GM12878 (cell line): ENCODE results near the gene KIRREL2. TPM values are rescaled to one million over a fixed set of nuclear protein-coding genes. Genes with fewer than 3 reads are reported as not detected.

Source experiments
- ATAC-seq: fragments of 200-7000 bp; cut with Tn5 transposase; 3 replicates; pipeline ENCODE4 v1.9.1; 2020; ENCODE audit warnings: mild to moderate bottlenecking, moderate library complexity
- BruUV-seq: library from RNA; stranded (reverse); fragments of 400-500 nt; replicated peaks from 2 replicates; lab custom pipeline; 2021; lab: Mats Ljungman, UMichigan
- CTCF ChIA-PET: fragments of 300-600 bp; sonication (Branson Sonifier 250); formaldehyde crosslinking; extraction: SDS; loops from one replicate; lab custom pipeline; 2021; ENCODE audit warnings: inconsistent platforms; lab: Yijun Ruan, JAX
- POLR2A ChIA-PET: fragments of 350-600 bp; formaldehyde crosslinking; extraction: SDS; loops from one replicate; lab custom pipeline; 2021; ENCODE audit warnings: inconsistent platforms; lab: Charles Lee
- RAD21 ChIA-PET: fragments of 300-600 bp; sonication (Branson Sonifier 250); formaldehyde crosslinking; loops from one replicate; lab custom pipeline; 2023; ENCODE audit warnings: antibody characterized with exemption; ENCODE audit not compliant: unreplicated experiment; lab: Charles Lee
- SMC1A ChIA-PET: fragments of 300-600 bp; sonication (Branson Sonifier 250); formaldehyde crosslinking; loops from one replicate; lab custom pipeline; 2023; ENCODE audit not compliant: unreplicated experiment, uncharacterized antibody; lab: Charles Lee
- DNase-seq: peaks from one replicate; pipeline ENCODE4 v3.0.0-alpha.2; 2011; ENCODE audit warnings: low read depth, low spot score
- FAIRE-seq: peaks from 3 replicates; lab custom pipeline; 2011; peaks lifted over from hg19 to GRCh38; lab: Jason Lieb, UNC
- H2AFZ ChIP-seq: 2 replicates; pipeline ENCODE4 v1.6.0; 2011; ENCODE audit warnings: low read depth, low read length, control low read depth; ENCODE audit not compliant: control insufficient read depth
- H3K27ac ChIP-seq: 2 replicates; pipeline ENCODE4 v1.5.1; 2011; ENCODE audit warnings: control low read depth; ENCODE audit not compliant: control insufficient read depth, insufficient read depth
- H3K27me3 ChIP-seq, 2 experiments: replicated peaks in 1 of 2; 2 replicates each; pipeline versions ENCODE4 v1.6.0 to v1.6.1; 2011; ENCODE audit warnings: low read length in 1 of 2; ENCODE audit not compliant: control insufficient read depth in 2 of 2, insufficient read depth in 2 of 2
- H3K36me3 ChIP-seq, 2 experiments: 2 replicates each; pipeline ENCODE4 v1.5.1; 2011; ENCODE audit warnings: low read length in 1 of 2; ENCODE audit not compliant: control insufficient read depth in 2 of 2, insufficient read depth in 2 of 2
- H3K4me1 ChIP-seq: 2 replicates; pipeline ENCODE4 v1.6.1; 2011; ENCODE audit warnings: mild to moderate bottlenecking, low read length, moderate library complexity, mixed read lengths; ENCODE audit not compliant: control insufficient read depth, insufficient read depth
- H3K4me2 ChIP-seq: 2 replicates; pipeline ENCODE4 v1.6.0; 2011; ENCODE audit warnings: control low read depth; ENCODE audit not compliant: control insufficient read depth, insufficient read depth
- H3K4me3 ChIP-seq: fragments of 200-600 bp; sonication (generic); 2 replicates; pipeline ENCODE4 v1.5.1; 2016
- H3K79me2 ChIP-seq: 2 replicates; pipeline ENCODE4 v1.6.0; 2011; ENCODE audit warnings: low read length; ENCODE audit not compliant: control insufficient read depth, insufficient read depth
- H3K9ac ChIP-seq: 2 replicates; pipeline ENCODE4 v1.8.0; 2011; ENCODE audit warnings: low read length, control low read depth, mixed read lengths; ENCODE audit not compliant: control insufficient read depth, insufficient read depth
- H3K9me3 ChIP-seq: replicated peaks from 3 replicates; pipeline ENCODE4 v1.5.1; 2011; ENCODE audit warnings: mild to moderate bottlenecking, low read length; ENCODE audit not compliant: control insufficient read depth, insufficient read depth
- H4K20me1 ChIP-seq: 2 replicates; pipeline ENCODE4 v1.6.0; 2011; ENCODE audit not compliant: control insufficient read depth, insufficient read depth
- BMI1 ChIP-seq: fragments of 450-650 bp; IDR thresholded peaks from 2 replicates; pipeline ENCODE4 v1.6.1; 2016; ENCODE audit warnings: mild to moderate bottlenecking, moderate library complexity, borderline replicate concordance
- CHD2 ChIP-seq: IDR thresholded peaks from 2 replicates; pipeline ENCODE4 v1.6.1; 2011; ENCODE audit warnings: low read depth, low read length, improper control_type of control experiment, borderline replicate concordance
- KAT2A ChIP-seq: conservative IDR thresholded peaks from 2 replicates; pipeline ENCODE4 v1.6.1; 2011; ENCODE audit warnings: low read depth, low read length; ENCODE audit not compliant: control insufficient read depth
- NFYB ChIP-seq: IDR thresholded peaks from 2 replicates; pipeline ENCODE4 v1.6.1; 2011; ENCODE audit warnings: low read depth, mild to moderate bottlenecking, low read length, improper control_type of control experiment, moderate library complexity; ENCODE audit not compliant: insufficient read depth
- SUPT20H ChIP-seq: IDR thresholded peaks from 2 replicates; pipeline ENCODE4 v1.6.1; 2011; ENCODE audit warnings: low read depth, mild to moderate bottlenecking, low read length, moderate library complexity, borderline replicate concordance; ENCODE audit not compliant: control insufficient read depth
- USF1 ChIP-seq: IDR thresholded peaks from 2 replicates; pipeline ENCODE4 v1.6.1; 2011; ENCODE audit warnings: borderline replicate concordance, low read depth, mild to moderate bottlenecking, moderate library complexity, mixed read lengths, low read length; ENCODE audit not compliant: insufficient read depth; ENCODE audit errors: extremely low read length
- ZBTB40 ChIP-seq: fragments of 450-650 bp; IDR thresholded peaks from 2 replicates; pipeline ENCODE4 v1.6.1; 2016; ENCODE audit warnings: mild to moderate bottlenecking, moderate library complexity, borderline replicate concordance
- WGBS: methylation state at CpG from one replicate; pipeline ENCODE4 v1.1.6; 2016; ENCODE audit warnings: low lambda C conversion rate; ENCODE audit not compliant: insufficient replicate concordance, insufficient coverage; ENCODE audit errors: missing lambda C conversion rate; 5-methylcytosine and 5-hydroxymethylcytosine counted together
- in situ Hi-C: fragments of 300-500 bp; cut with MboI; formaldehyde crosslinking; loops from 9 replicates; pipeline ENCODE4 v1.14.3; 2018; ENCODE audit warnings: mixed read lengths
- intact Hi-C: fragments of 100-400 bp; cut with micrococcal nuclease; formaldehyde crosslinking; loops from one replicate; pipeline ENCODE4 v1.14.2; 2022; ENCODE audit not compliant: unreplicated experiment
- polyA plus RNA-seq, 11 experiments: library from polyadenylated mRNA; depleted of rRNA in 4 of 11; unstranded in 6 of 11; stranded (reverse) in 5 of 11; fragments of >200 nt; fragmentation: Nextera tagmentation in 4 of 11; fragmentation: Illumina TruSeq in 1 of 11; extraction: Ambion mirVana in 4 of 11; extraction: Trizol in 1 of 11; gene quantifications; 1 replicate in 1 of 11; 2 replicates in 10 of 11; pipeline versions ENCODE4 v1.2.1 to v1.2.3, GENCODE V29; 2011 to 2016; ENCODE audit warnings: inconsistent platforms in 2 of 11, missing spikeins in 2 of 11, low read depth in 1 of 11
- total RNA-seq, 4 experiments: library from RNA; depleted of rRNA in 3 of 4; stranded (reverse); fragments of >200 nt in 3 of 4; fragmentation: Illumina TruSeq in 1 of 4; extraction: Trizol in 1 of 4; gene quantifications; 2 replicates each; pipeline versions ENCODE4 v1.2.1 to v1.2.3, GENCODE V29; 2013 to 2021
- TF ChIP-seq, protein P1 (sequence below): fragments of 450-650 bp; IDR thresholded peaks from 2 replicates; pipeline ENCODE4 v1.6.1; 2016; ENCODE audit warnings: mild to moderate bottlenecking
- TF ChIP-seq, protein P2 (sequence below): IDR thresholded peaks from 2 replicates; pipeline ENCODE4 v1.6.1; 2012; ENCODE audit warnings: low read depth, low read length, improper control_type of control experiment

The KIRREL2 gene
- total and polyA plus RNA-seq, 10 of the 15 experiments (the other 5 are each of a cell fraction or from before 2014, with no cell fraction given): 0.03 to 0.06 TPM; not detected in 8

- H2AFZ ChIP-seq: no peak overlapping the region
- H3K9ac ChIP-seq: no peak overlapping the region
- no peaks in the 10 kb centered on the region for H3K36me3 ChIP-seq
- TF ChIP-seq, protein P1, sequence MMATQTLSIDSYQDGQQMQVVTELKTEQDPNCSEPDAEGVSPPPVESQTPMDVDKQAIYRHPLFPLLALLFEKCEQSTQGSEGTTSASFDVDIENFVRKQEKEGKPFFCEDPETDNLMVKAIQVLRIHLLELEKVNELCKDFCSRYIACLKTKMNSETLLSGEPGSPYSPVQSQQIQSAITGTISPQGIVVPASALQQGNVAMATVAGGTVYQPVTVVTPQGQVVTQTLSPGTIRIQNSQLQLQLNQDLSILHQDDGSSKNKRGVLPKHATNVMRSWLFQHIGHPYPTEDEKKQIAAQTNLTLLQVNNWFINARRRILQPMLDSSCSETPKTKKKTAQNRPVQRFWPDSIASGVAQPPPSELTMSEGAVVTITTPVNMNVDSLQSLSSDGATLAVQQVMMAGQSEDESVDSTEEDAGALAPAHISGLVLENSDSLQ: no peak
- no peak for TF ChIP-seq BMI1
- CTCF ChIA-PET: interaction anchor here (0.9 kb wide), 1 partner anchor 169 kb away, joined by 3 read pairs; no protein-coding TSS in a partner anchor
- SMC1A ChIA-PET: no interaction called here
- BruUV-seq: no TSS peak
- no peak overlapping the region for H3K4me2 ChIP-seq
- H3K27me3 ChIP-seq: peaks cover 14 to 15% of the 10 kb centered on the region in 2 experiments; a peak in 3 of 4 replicates
- 29% methylated on average over 4 of the region's 4 CpGs for WGBS
- intact Hi-C loops: no loop called here
- no peaks in the 10 kb centered on the region for H3K9me3 ChIP-seq
- H4K20me1 ChIP-seq: no peaks in the 10 kb centered on the region
- no peak overlapping the region for H3K27ac ChIP-seq
- in situ Hi-C loops: no loop called here
- DNase-seq (no peak), FAIRE-seq (no peak), ATAC-seq (no peak)
- H3K79me2 ChIP-seq: no peaks in the 10 kb centered on the region
- RAD21 ChIA-PET: no interaction called here
- POLR2A ChIA-PET: no interaction called here
- H3K4me1 ChIP-seq: peaks cover 3% of the 10 kb centered on the region; the same call in 1 of the 2 replicates
- H3K4me3 ChIP-seq: no peak overlapping the region
Measured at GRCh38 chr19:35859414-35859813, 2.7 kb downstream of the KIRREL2 start.

DNA sequence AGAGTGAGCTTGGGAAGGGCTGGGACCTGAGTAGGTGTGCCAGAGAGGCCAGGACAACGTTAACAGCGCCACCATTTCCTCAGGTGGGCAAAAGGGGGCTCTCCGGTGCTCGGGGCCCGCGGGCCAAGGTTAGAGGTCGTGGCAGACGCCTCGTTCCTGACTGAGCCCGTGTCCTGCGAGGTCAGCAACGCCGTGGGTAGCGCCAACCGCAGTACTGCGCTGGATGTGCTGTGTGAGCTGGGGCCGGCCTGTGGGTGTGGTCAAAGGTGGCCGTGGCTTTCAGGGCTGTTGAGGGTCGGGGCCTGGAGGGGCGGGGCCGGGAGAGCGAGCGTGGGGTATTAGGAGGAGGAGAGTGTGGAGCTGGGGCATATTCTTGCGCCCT is 3.7 kb downstream of the KIRREL2 start:
- H3K9ac ChIP-seq: no peak overlapping the region
- H3K4me2 ChIP-seq: no peak overlapping the region
- no peaks in the 10 kb centered on the region for H3K9me3 ChIP-seq
- H2AFZ ChIP-seq: no peak overlapping the region
- H3K79me2 ChIP-seq: no peaks in the 10 kb centered on the region
- H3K36me3 ChIP-seq: no peaks in the 10 kb centered on the region
- H3K27ac ChIP-seq: no peak overlapping the region
- ChIA-PET RAD21 (no interaction called here), POLR2A (no interaction called here), CTCF (no interaction called here), SMC1A (no interaction called here)
- peaks cover 13 to 14% of the 10 kb centered on the region in 2 experiments; a peak in 3 of 4 replicates for H3K27me3 ChIP-seq
- no peak overlapping the region for H3K4me3 ChIP-seq
- no TSS peak for BruUV-seq
- intact Hi-C loops: no loop called here
- in situ Hi-C loops: no loop called here
- peaks cover 3% of the 10 kb centered on the region; the same call in 1 of the 2 replicates for H3K4me1 ChIP-seq
- FAIRE-seq (no peak), ATAC-seq (no peak), DNase-seq (no peak)
- 30% methylated on average over 24 of the region's 24 CpGs for WGBS
- H4K20me1 ChIP-seq: no peaks in the 10 kb centered on the region
- TF ChIP-seq CHD2 (no peak), NFYB (no peak), KAT2A (no peak), USF1 (no peak), SUPT20H (no peak), ZBTB40 (no peak)
- TF ChIP-seq, protein P2, sequence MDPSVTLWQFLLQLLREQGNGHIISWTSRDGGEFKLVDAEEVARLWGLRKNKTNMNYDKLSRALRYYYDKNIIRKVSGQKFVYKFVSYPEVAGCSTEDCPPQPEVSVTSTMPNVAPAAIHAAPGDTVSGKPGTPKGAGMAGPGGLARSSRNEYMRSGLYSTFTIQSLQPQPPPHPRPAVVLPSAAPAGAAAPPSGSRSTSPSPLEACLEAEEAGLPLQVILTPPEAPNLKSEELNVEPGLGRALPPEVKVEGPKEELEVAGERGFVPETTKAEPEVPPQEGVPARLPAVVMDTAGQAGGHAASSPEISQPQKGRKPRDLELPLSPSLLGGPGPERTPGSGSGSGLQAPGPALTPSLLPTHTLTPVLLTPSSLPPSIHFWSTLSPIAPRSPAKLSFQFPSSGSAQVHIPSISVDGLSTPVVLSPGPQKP: no peak
